Ishikawa (cell line): ENCODE measurements around the gene CXCL8.

Experiments used
- CEBPB ChIP-seq: IDR thresholded peaks from 2 replicates; pipeline ENCODE4 v1.6.1; 2012
- CREB1 ChIP-seq: IDR thresholded peaks from 2 replicates; pipeline ENCODE4 v1.6.1; 2012; ENCODE audit warnings: low read depth
- EGR1 ChIP-seq: IDR thresholded peaks from 2 replicates; pipeline ENCODE4 v1.6.1; 2012
- EP300 ChIP-seq: IDR thresholded peaks from 2 replicates; pipeline ENCODE4 v1.6.1; 2012; ENCODE audit warnings: borderline replicate concordance
- FOXM1 ChIP-seq: IDR thresholded peaks from 2 replicates; pipeline ENCODE4 v1.6.1; 2012; ENCODE audit warnings: low read depth, borderline replicate concordance
- NFIC ChIP-seq: IDR thresholded peaks from 2 replicates; pipeline ENCODE4 v1.6.1; 2012
- RAD21 ChIP-seq: IDR thresholded peaks from 2 replicates; pipeline ENCODE4 v1.6.1; 2012; ENCODE audit warnings: low read depth
- TAF1 ChIP-seq: IDR thresholded peaks from 2 replicates; pipeline ENCODE4 v1.6.1; 2012; ENCODE audit warnings: low read depth, mild to moderate bottlenecking
- TCF12 ChIP-seq: IDR thresholded peaks from 2 replicates; pipeline ENCODE4 v1.6.1; 2012; ENCODE audit warnings: low read depth
- USF1 ChIP-seq: IDR thresholded peaks from 2 replicates; pipeline ENCODE4 v1.6.1; 2012
- YY1 ChIP-seq: IDR thresholded peaks from 2 replicates; pipeline ENCODE4 v1.6.1; 2012; ENCODE audit warnings: low read depth
- ZBTB7A ChIP-seq: IDR thresholded peaks from 2 replicates; pipeline ENCODE4 v1.6.1; 2012; ENCODE audit warnings: low read depth
- TF ChIP-seq, protein P1 (sequence below): IDR thresholded peaks from 2 replicates; pipeline ENCODE4 v1.6.1; 2012
- TF ChIP-seq, protein P2 (sequence below): IDR thresholded peaks from 2 replicates; pipeline ENCODE4 v1.6.1; 2012; ENCODE audit warnings: low read depth, mild to moderate bottlenecking

- TF ChIP-seq EGR1, result no peak
- TF ChIP-seq, protein P1, sequence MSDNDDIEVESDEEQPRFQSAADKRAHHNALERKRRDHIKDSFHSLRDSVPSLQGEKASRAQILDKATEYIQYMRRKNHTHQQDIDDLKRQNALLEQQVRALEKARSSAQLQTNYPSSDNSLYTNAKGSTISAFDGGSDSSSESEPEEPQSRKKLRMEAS, result no peak
- no peak for TF ChIP-seq RAD21
- TF ChIP-seq TAF1, result no peak
- TF ChIP-seq EP300, result no peak
- TF ChIP-seq CREB1, result no peak
- TF ChIP-seq, protein P2, sequence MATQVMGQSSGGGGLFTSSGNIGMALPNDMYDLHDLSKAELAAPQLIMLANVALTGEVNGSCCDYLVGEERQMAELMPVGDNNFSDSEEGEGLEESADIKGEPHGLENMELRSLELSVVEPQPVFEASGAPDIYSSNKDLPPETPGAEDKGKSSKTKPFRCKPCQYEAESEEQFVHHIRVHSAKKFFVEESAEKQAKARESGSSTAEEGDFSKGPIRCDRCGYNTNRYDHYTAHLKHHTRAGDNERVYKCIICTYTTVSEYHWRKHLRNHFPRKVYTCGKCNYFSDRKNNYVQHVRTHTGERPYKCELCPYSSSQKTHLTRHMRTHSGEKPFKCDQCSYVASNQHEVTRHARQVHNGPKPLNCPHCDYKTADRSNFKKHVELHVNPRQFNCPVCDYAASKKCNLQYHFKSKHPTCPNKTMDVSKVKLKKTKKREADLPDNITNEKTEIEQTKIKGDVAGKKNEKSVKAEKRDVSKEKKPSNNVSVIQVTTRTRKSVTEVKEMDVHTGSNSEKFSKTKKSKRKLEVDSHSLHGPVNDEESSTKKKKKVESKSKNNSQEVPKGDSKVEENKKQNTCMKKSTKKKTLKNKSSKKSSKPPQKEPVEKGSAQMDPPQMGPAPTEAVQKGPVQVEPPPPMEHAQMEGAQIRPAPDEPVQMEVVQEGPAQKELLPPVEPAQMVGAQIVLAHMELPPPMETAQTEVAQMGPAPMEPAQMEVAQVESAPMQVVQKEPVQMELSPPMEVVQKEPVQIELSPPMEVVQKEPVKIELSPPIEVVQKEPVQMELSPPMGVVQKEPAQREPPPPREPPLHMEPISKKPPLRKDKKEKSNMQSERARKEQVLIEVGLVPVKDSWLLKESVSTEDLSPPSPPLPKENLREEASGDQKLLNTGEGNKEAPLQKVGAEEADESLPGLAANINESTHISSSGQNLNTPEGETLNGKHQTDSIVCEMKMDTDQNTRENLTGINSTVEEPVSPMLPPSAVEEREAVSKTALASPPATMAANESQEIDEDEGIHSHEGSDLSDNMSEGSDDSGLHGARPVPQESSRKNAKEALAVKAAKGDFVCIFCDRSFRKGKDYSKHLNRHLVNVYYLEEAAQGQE, result no peak
- TF ChIP-seq NFIC, result no peak
- no peak for TF ChIP-seq USF1
- TF ChIP-seq YY1, result no peak
- no peak for TF ChIP-seq FOXM1
- no peak for TF ChIP-seq ZBTB7A
- no peak for TF ChIP-seq CEBPB
- TF ChIP-seq TCF12, result no peak
Observed at GRCh38 chr4:73692701-73693100, 47.7 kb upstream of the CXCL8 start.
